BE2C (cell line): Measurements from ENCODE around the gene UCK2.

Experiments
- DNase-seq: peaks from one replicate; pipeline ENCODE4 v3.0.0-alpha.2; 2020
- H3K27me3 ChIP-seq: fragments of 250-450 bp; sonication (Bioruptor Pico); 2 replicates; pipeline ENCODE4 v1.5.1; 2020; ENCODE audit warnings: mild to moderate bottlenecking
- H3K36me3 ChIP-seq: fragments of 250-450 bp; sonication (Bioruptor Pico); 2 replicates; pipeline ENCODE4 v1.5.1; 2020; ENCODE audit warnings: mild to moderate bottlenecking
- H3K4me1 ChIP-seq: fragments of 250-450 bp; sonication (Bioruptor Pico); 2 replicates; pipeline ENCODE4 v1.5.1; 2020
- H3K4me3 ChIP-seq: 2 replicates; pipeline ENCODE4 v1.5.1; 2011; ENCODE audit warnings: low read depth, low read length
- H3K9me3 ChIP-seq: fragments of 250-450 bp; sonication (Bioruptor Pico); 2 replicates; pipeline ENCODE4 v1.5.1; 2020
- TF ChIP-seq, protein P1 (sequence below): IDR thresholded peaks from 2 replicates; pipeline ENCODE4 v1.5.1; 2012; ENCODE audit warnings: mild to moderate bottlenecking, low read depth, low read length

The UCK2 gene

DNA sequence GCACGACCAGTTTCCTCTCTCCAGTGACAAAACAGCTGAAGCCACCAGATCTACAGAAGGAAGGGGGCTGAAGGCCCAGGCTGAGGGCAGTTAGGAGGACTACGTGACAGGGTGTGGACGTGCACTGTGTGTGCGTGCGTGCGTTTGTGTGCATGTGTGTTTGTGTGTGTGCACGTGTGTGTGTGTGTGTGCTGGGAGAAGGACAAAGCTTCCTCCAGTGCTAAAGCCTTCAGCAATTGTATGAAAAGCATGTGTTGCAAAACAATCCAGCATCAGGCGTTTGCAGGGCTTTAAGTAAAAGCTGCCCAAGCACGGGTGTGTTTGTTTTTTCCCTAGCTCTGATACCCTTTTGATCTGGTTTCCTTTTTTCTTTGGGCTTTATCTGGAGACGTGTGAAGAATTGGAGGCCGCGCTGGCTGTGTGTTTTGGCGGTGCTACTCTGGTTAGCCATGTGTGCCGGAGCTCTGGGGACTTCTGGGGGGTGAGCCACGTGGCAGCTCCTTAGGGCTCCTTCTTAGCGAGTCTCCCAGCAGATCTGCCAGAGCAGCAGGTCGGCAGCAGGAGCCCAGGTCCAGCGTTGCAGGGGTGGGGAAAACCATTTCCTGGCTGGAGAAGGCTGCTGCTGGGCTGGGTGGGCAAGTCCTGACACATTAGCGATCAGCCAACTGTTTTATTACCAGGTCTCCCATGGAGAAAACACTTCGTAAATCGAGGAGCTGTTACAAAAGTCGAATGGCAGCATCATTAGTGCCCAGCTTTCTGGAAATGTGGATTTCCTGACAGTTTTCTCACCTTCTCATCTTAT is 73.4 kb downstream of the UCK2 start:
- H3K4me3 ChIP-seq = no peak overlapping the region
- H3K36me3 ChIP-seq = peaks cover 82% of the 10 kb centered on the region
- H3K9me3 ChIP-seq = no peaks in the 10 kb centered on the region
- H3K27me3 ChIP-seq = no peaks in the 10 kb centered on the region
- peaks cover 7% of the 10 kb centered on the region for H3K4me1 ChIP-seq
- TF ChIP-seq, protein P1, sequence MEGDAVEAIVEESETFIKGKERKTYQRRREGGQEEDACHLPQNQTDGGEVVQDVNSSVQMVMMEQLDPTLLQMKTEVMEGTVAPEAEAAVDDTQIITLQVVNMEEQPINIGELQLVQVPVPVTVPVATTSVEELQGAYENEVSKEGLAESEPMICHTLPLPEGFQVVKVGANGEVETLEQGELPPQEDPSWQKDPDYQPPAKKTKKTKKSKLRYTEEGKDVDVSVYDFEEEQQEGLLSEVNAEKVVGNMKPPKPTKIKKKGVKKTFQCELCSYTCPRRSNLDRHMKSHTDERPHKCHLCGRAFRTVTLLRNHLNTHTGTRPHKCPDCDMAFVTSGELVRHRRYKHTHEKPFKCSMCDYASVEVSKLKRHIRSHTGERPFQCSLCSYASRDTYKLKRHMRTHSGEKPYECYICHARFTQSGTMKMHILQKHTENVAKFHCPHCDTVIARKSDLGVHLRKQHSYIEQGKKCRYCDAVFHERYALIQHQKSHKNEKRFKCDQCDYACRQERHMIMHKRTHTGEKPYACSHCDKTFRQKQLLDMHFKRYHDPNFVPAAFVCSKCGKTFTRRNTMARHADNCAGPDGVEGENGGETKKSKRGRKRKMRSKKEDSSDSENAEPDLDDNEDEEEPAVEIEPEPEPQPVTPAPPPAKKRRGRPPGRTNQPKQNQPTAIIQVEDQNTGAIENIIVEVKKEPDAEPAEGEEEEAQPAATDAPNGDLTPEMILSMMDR = no peak
- DNase-seq = no peak

DNA sequence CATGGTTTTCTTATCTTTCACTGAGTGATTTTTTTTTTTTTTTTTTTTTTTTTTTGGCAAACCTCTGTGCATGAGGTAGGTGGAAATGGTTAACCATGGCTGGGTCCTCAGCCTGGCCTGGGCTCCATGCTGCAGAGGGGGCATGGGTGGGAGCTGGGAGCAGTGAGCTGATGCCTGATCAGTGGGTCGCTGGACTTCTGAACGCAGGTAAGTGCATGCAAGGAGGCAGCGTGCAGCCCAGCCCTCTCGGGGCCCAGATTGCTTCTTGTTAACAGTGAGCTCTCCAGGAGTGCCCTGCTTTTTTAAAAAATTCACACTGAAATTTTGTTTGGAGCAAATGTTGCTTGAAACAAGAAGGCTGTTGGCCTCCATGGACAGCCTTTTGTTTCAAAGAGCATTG is 75.2 kb downstream of the UCK2 start:
- TF ChIP-seq, protein P1 = no peak
- Histone ChIP-seq H3K27me3 (no peaks in the 10 kb centered on the region), H3K4me3 (no peak overlapping the region), H3K4me1 (peaks cover 4% of the 10 kb centered on the region; the same call in 1 of the 2 replicates), H3K36me3 (peaks cover 78% of the 10 kb centered on the region), H3K9me3 (no peaks in the 10 kb centered on the region)
- no peak for DNase-seq

DNA sequence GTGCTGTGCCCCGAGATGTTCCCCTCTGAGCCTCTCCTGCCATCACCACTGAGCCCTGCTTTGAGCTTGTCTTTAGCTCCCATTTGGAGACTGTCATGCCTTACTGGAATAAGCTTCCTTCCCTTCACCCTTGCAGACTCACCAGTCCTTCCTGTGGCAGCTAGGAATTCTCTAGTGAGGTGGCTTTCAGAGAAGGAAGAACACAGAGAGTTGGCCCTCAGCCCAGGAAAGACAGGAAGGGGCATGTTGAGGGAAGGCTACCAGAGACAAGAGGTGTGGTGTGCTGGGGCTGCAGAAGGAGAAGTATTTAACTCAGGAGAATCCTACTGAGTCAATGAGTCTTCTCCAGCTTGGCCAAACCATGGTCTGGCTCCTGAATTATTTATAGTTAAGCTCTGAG is 76.3 kb downstream of the UCK2 start:
- DNase-seq = no peak
- Histone ChIP-seq H3K9me3 (no peaks in the 10 kb centered on the region), H3K36me3 (peaks cover 75% of the 10 kb centered on the region)

DNA sequence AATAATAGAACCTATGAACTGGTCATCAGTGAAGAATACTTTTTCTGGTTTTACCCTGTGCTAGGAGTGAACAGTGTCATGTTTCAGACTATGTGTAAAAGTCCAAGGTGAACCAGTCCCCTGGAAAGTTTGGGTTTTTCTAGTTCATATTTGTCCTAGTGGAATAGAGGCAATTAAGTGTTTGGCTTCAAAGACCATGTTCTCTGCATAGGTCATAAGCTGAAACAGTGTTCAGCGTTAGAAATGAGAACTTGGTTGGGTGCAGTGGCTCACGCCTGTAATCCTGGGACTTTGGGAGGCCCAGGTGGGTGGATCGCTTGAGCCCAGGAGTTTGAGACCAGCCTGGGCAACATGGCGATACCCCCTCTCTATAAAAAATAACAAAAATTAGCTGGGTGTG is 77.5 kb downstream of the UCK2 start:
- no peak overlapping the region for H3K4me3 ChIP-seq
- DNase-seq = no peak
- H3K36me3 ChIP-seq = peaks cover 75% of the 10 kb centered on the region
- 0 out of 2 replicates have a peak, but pooled peaks cover 3% of the 10 kb centered on the region for H3K4me1 ChIP-seq
- no peaks in the 10 kb centered on the region for H3K9me3 ChIP-seq
- TF ChIP-seq, protein P1 = no peak
- H3K27me3 ChIP-seq = no peaks in the 10 kb centered on the region

More for the DNA sequence above, 76.3 kb downstream of the UCK2 start:
- H3K27me3 ChIP-seq = no peaks in the 10 kb centered on the region
- 0 out of 2 replicates have a peak, but pooled peaks cover 3% of the 10 kb centered on the region for H3K4me1 ChIP-seq
- TF ChIP-seq, protein P1 = no peak
- no peak overlapping the region for H3K4me3 ChIP-seq

DNA sequence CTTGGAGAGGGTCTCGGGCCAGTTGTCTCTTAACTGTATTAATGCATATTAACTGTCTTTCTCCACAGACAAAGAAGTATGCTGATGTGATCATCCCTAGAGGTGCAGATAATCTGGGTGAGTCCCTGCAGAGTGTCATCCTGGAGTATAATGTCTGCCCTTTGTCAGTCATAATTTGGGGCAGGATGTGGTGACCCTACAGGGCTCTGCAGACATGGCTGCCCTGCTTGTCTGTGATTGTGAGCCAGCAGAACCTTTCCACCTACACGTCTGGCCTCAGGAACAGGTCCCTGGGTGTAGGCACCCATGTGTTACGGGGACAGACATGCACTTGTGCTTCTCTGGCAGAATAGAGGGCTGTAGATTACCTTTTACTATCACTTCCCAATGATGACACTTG is 78.4 kb downstream of the UCK2 start:
- H3K9me3 ChIP-seq = no peaks in the 10 kb centered on the region

More for the DNA sequence above, 78.4 kb downstream of the UCK2 start:
- Histone ChIP-seq H3K4me1 (0 out of 2 replicates have a peak, but pooled peaks cover 3% of the 10 kb centered on the region), H3K36me3 (peaks cover 75% of the 10 kb centered on the region), H3K27me3 (no peaks in the 10 kb centered on the region), H3K4me3 (no peak overlapping the region)
- TF ChIP-seq, protein P1 = no peak
- no peak for DNase-seq
